HG02571 (cell line): ENCODE data around the gene B3GALT5.
"Not testable (repeated sequence)": the region's sequence is repeated elsewhere in the genome, so short reads cannot be mapped to it uniquely, and the experiment has no call there.

Experiments
- ATAC-seq: cut with Tn5 transposase; IDR thresholded peaks from one replicate; pipeline ENCODE4 v1.9.1; 2021; ENCODE audit warnings: mild to moderate bottlenecking, moderate library complexity; ENCODE audit not compliant: unreplicated experiment

Gene B3GALT5

DNA sequence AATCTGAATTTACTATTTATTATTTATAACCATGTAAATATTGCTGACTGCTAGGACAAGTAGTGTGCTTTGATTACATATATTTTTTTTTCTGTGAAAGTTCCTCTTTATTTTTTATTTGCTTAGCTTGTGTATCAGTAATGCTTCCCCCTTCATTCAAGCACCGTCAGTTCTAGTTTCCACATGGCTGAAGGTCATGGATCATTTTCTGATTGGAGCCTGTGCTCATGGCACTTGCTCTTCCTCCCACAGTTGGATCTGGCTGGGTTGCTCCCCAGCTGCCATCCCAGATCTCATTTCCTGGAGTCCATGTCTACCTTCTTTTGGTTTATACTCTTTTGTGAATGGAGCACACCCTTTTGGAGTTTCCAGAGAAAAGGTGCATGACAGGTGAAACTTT is 75.3 kb downstream of the B3GALT5 start:
- no peak for ATAC-seq

DNA sequence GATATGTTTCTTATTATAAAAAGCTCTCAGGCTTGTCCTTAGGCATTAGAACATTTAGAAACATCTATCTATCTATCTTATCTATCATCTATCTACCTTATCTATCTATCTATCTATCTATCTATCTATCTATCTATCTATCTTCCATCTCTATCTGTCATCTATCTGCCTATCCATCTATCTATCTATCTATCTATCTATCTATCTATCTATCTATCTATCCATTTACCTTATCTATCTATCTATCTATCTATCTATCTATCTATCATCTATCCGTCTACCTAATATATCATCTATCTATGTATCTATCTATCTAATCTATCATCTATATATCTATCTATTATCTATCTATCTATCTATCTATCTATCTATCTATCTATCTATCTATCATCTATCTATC is 77.1 kb downstream of the B3GALT5 start:
- not testable (repeated sequence) for ATAC-seq

- no peak for ATAC-seq
Observed at GRCh38 chr21:39690454-39690853, 77.7 kb downstream of the B3GALT5 start.

- no peak for ATAC-seq
Observed at GRCh38 chr21:39694750-39695149, 82.0 kb downstream of the B3GALT5 start.

DNA sequence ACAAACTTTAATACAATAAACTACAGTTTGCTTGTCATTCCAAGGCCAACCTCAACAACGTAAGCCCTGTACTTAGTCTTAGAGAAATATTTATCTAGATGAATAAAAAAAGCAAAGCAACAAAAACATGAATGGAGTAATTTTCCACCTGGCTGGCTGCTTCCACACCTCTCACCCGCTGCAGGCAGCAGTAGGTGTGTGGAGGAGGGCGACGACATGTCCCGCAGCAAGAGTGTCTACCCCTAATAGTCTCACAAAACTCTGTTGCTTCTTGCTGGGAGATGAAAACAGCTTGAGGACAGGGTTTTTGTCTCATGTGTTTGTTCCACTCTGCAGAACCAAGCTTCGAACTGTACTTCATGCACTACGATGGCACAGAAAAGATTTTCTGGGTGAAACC is 83.5 kb downstream of the B3GALT5 start:
- ATAC-seq = no peak

DNA sequence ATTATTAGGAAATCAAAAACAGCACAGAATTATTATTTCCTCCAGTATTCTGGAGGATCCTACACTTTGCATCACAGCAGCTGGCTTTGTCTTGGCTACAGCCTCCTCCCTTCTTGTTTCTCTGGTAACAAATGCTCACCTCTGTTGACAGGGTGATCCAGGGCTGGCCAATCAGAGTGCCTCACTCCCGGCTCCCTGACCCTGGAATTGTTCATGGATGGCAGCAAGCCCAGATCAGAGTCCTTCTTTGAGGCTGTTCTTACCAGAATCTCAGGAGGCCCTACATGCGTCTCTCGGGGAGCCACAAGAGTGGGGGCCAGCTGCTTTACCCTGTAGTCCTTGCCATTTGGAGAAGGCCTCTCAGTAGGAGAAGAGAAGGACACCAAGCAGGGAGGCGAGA is 83.9 kb downstream of the B3GALT5 start:
- no peak for ATAC-seq

- ATAC-seq = no peak
Observed at GRCh38 chr21:39700318-39700717, 87.6 kb downstream of the B3GALT5 start.

DNA sequence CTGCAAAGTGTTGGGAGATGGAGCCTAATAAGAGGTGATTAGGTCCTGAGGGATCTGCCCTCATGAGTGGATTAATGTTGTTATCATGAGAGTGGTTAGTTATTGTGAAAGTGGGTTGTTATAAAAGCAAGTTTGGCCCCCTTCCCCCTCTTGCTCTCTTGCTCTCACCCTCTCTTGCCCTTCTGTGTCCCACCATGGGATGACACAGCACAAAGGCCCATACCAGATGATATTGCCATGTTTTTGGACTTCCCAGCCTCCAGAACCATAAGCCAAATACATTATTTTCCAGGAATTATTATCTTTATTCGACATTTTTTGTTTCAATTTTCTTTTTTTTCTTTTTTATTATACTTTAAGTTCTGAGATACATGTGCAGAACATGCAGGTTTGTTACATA is 90.8 kb downstream of the B3GALT5 start:
- ATAC-seq = no peak

- no peak for ATAC-seq
Observed at GRCh38 chr21:39705849-39706248, 93.1 kb downstream of the B3GALT5 start.

- no peak for ATAC-seq
Observed at GRCh38 chr21:39707316-39707715, 94.6 kb downstream of the B3GALT5 start.

DNA sequence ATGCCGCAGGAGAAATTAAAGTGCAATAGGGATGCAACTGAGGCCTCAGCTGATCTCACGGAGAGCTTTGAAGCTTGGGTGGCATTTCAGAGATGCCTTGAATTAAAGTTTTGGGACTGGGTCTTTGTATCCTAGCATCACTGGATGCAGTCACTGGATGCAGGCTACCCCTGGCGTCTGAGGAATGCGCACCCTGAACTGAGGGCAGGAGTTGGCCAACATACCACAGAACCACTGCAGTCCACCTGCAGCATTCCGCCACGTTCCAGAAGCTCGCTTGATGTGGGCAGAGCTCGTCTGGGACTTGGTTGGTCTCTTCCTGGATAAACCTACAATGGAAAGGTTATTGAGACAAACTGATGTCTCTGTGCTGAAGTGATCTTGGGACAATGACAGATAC is 98.1 kb downstream of the B3GALT5 start:
- ATAC-seq = no peak

DNA sequence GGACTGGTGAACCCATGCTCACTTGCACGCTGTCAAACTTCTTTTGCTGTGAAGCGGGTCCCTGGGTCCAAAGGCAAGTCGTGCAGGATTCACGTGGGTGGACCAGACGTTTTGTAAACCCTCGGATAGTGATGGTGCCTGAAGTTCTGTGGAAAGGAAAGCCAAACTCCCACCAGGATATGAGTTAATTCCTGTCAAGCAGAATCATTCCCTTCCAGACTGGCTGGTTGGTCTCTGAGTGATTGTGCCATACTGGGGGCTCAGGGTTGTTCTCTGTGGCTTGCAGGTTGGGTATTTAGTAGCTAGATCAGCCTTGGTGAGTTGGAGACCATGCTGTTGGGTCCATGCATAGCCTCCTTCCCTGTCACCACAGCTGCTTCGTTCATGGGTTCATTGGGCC is 99.5 kb downstream of the B3GALT5 start:
- no peak for ATAC-seq

DNA sequence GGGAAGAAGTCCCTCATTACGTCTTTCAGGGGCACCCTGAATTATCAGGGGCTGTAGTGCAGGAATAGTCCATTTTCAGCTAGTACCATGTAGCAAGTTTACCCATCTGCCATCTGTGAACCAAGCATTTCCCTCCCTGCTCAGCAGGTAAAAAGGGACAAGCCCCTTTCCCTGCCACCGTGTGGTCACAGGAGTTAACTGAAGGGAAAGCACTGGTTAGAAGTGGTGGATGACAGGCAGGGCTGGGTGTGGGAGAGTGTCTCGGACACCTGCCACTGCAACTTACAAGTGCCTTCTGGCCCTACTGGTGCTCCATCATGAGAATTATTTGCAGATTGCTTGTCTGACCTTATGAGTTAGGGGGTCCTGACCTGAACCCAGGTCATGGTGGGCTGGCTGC is 100.2 kb downstream of the B3GALT5 start:
- no peak for ATAC-seq

GRCh38 chr21:39713905-39714304 is 101.2 kb downstream of the B3GALT5 start:
- no peak for ATAC-seq

GRCh38 chr21:39714331-39714730 is 101.6 kb downstream of the B3GALT5 start:
- no peak for ATAC-seq

- ATAC-seq = no peak
Observed at GRCh38 chr21:39715804-39716397, 103.2 kb downstream of the B3GALT5 start.

DNA sequence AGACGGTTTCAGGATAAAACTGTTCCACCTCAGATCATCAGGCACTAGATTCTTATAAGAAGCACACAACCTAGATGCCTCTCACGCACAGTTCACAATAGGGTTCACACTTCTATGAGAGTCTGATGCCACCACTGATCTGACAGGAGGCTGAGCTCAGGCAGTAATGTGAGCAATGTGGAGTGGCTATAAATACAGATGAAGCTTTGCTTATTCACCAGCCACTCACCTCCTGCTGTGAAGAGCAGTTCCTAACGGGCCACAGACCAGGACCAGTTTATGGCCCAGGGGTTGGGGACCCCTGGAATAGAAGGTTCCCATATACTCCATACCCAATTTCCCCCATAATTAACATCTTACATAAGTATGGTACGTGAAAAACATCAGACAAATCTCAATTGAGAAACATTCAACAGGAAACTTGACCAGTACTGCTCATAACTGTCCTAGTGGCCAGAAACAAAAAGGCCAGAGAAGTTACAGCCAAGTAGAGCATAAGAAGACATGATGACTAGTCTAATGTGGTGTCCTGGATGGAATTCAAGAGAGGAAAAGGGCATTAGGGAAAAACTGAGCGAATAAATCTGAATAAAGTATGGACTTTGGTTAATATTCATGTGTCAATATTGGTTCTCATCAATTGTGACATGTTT is 107.5 kb downstream of the B3GALT5 start:
- ATAC-seq = no peak

DNA sequence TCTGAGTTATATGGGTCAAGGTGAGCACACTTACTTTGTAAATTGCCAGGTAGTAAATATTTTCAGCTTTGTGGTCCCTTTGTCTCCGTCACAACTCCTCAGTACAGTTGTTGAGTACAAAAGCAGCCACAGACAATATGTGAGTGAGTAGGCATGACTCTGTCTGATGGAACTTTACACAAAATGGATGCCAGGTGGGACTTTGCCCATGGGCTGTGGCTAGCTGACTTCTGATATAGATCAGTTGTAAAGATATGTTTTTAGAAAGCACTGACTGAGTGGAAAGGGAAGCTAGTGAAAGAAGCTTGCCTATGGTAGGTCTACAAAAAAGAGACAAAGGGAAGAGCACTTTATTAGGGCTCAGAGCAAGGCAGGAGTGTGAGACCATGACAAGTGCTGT is 109.1 kb downstream of the B3GALT5 start:
- ATAC-seq = no peak
